BJ (cell line): Measurements from ENCODE around the gene UAP1. TPM values are rescaled to one million over a fixed set of nuclear protein-coding genes. Genes with fewer than 3 reads are reported as not detected.

Source experiments
- CTCF ChIA-PET: fragments of 350-600 bp; formaldehyde crosslinking; extraction: SDS; loops from one replicate; lab custom pipeline; 2021; ENCODE audit warnings: antibody characterized with exemption, inconsistent platforms; lab: Yijun Ruan, JAX
- POLR2A ChIA-PET: fragments of 300-600 bp; sonication (Branson Sonifier 250); formaldehyde crosslinking; extraction: SDS; loops from one replicate; lab custom pipeline; 2021; ENCODE audit warnings: antibody characterized with exemption; lab: Charles Lee
- DNase-seq: peaks from one replicate; pipeline ENCODE4 v3.0.0-alpha.2; 2011; ENCODE audit warnings: low read depth
- H3K27me3 ChIP-seq: 2 replicates; pipeline ENCODE4 v1.6.0; 2011; ENCODE audit warnings: low read length; ENCODE audit not compliant: control insufficient read depth, insufficient read depth
- H3K36me3 ChIP-seq: 2 replicates; pipeline ENCODE4 v1.5.1; 2011; ENCODE audit warnings: low read length; ENCODE audit not compliant: control insufficient read depth, insufficient read depth
- H3K4me3 ChIP-seq: 2 replicates; pipeline ENCODE4 v1.5.1; 2011; ENCODE audit warnings: low read depth, mild to moderate bottlenecking, control low read depth, low read length
- polyA plus RNA-seq: library from polyadenylated mRNA; depleted of rRNA; stranded (reverse); fragments of >200 nt; gene quantifications from 2 replicates; pipeline ENCODE4 v1.2.3, GENCODE V29; 2011
- TF ChIP-seq, protein P1 (sequence below): IDR thresholded peaks from 2 replicates; pipeline ENCODE4 v1.5.1; 2011; ENCODE audit warnings: low read depth, mild to moderate bottlenecking, control low read depth, inconsistent platforms, low read length, moderate library complexity; ENCODE audit not compliant: insufficient read depth

UAP1 gene
- polyA plus RNA-seq, 1 experiment = 33.6 TPM

DNA sequence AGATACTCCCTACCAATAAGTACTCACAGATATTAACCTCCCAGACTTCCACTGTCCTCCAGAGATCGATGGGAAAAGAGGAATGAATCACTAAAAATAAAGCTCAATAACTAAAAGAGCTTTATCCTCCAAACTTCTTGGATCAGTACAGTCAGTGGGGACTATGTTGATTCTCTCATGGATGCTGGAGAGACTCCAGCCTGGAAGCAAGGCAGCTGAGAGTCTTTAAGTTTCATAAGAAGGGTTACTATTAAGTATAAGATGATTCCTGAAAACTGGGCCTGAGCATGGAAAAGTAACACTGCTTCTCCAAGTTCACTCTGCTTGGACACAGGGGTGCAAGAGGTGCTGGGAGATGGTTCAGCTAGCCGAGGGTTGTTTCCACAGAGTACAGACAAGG lies 64.6 kb downstream of the UAP1 start:
- CTCF ChIA-PET = interaction anchor here (0.6 to 1.2 kb wide), 4 partner anchors 12 to 464 kb away, joined by 3 to 7 read pairs (median 6); no protein-coding TSS in a partner anchor
- TF ChIP-seq, protein P1, sequence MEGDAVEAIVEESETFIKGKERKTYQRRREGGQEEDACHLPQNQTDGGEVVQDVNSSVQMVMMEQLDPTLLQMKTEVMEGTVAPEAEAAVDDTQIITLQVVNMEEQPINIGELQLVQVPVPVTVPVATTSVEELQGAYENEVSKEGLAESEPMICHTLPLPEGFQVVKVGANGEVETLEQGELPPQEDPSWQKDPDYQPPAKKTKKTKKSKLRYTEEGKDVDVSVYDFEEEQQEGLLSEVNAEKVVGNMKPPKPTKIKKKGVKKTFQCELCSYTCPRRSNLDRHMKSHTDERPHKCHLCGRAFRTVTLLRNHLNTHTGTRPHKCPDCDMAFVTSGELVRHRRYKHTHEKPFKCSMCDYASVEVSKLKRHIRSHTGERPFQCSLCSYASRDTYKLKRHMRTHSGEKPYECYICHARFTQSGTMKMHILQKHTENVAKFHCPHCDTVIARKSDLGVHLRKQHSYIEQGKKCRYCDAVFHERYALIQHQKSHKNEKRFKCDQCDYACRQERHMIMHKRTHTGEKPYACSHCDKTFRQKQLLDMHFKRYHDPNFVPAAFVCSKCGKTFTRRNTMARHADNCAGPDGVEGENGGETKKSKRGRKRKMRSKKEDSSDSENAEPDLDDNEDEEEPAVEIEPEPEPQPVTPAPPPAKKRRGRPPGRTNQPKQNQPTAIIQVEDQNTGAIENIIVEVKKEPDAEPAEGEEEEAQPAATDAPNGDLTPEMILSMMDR = no peak
- no peaks in the 10 kb centered on the region for H3K36me3 ChIP-seq
- DNase-seq = no peak
- H3K27me3 ChIP-seq = no peaks in the 10 kb centered on the region
- POLR2A ChIA-PET = no interaction called here
- H3K4me3 ChIP-seq = no peak overlapping the region

- no peak overlapping the region for H3K4me3 ChIP-seq
- CTCF ChIA-PET = interaction anchor here (0.8 to 2.4 kb wide), 4 partner anchors 12 to 75 kb away, joined by 3 to 8 read pairs (median 6); no protein-coding TSS in a partner anchor
- TF ChIP-seq, protein P1 = no peak
- no peaks in the 10 kb centered on the region for H3K27me3 ChIP-seq
- no peak for DNase-seq
- no peaks in the 10 kb centered on the region for H3K36me3 ChIP-seq
- POLR2A ChIA-PET = no interaction called here
Measured at GRCh38 chr1:162626761-162627160, 65.2 kb downstream of the UAP1 start.

GRCh38 chr1:162627662-162628296 lies 66.3 kb downstream of the UAP1 start:
- ChIA-PET CTCF (interaction anchor here (2.4 kb wide), 1 partner anchor 16 kb away, joined by 8 read pairs; no protein-coding TSS in a partner anchor), POLR2A (no interaction called here)
- H3K4me3 ChIP-seq = no peak overlapping the region
- no peaks in the 10 kb centered on the region for H3K27me3 ChIP-seq
- H3K36me3 ChIP-seq = no peaks in the 10 kb centered on the region
- no peak for DNase-seq
- TF ChIP-seq, protein P1 = peak; percentile 49

GRCh38 chr1:162629077-162629627 lies 67.6 kb downstream of the UAP1 start:
- Histone ChIP-seq H3K4me3 (no peak overlapping the region), H3K27me3 (no peaks in the 10 kb centered on the region), H3K36me3 (no peaks in the 10 kb centered on the region)
- POLR2A ChIA-PET = interaction anchor here (0.5 kb wide), 1 partner anchor 10 kb away, joined by 5 read pairs; no protein-coding TSS in a partner anchor
- DNase-seq = no peak
- TF ChIP-seq, protein P1 = no peak
- CTCF ChIA-PET = interaction anchor here (1.0 to 2.4 kb wide), 4 partner anchors 15 to 171 kb away, joined by 3 to 8 read pairs (median 6); no protein-coding TSS in a partner anchor

DNA sequence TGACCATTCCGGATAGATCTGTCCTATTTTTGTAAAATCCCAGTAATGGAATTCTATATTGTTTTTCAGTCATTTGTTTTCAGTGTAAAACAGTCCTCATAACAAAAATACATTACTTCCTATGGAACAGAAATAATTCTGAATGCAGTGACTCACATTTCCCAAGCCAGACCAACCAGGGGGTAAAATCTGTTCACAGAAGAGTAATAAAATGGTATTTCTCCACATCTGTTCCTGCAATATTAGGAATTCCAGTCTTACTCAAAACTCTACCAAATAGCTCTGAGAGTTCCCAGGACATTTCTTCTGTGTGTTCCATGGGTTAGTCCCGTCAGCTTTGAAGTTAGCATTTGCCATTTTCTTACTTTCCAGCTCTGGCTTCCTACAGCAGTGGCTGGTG lies 68.1 kb downstream of the UAP1 start:
- CTCF ChIA-PET = interaction anchor here (1.0 to 2.3 kb wide), 3 partner anchors 16 to 171 kb away, joined by 3 to 7 read pairs (median 6); no protein-coding TSS in a partner anchor
- peak; percentile 76 for DNase-seq
- POLR2A ChIA-PET = interaction anchor here (0.5 kb wide), 1 partner anchor 11 kb away, joined by 5 read pairs; no protein-coding TSS in a partner anchor

More for the DNA sequence above, 68.1 kb downstream of the UAP1 start:
- Histone ChIP-seq H3K36me3 (no peaks in the 10 kb centered on the region), H3K4me3 (no peak overlapping the region), H3K27me3 (no peaks in the 10 kb centered on the region)
- TF ChIP-seq, protein P1 = no peak
